ENCODE measurements around the gene SAP25. TPM values are rescaled to one million over a fixed set of nuclear protein-coding genes. Genes with fewer than 3 reads are reported as not detected.

Gene SAP25
- total and polyA plus RNA-seq, 9 donors, result 3.2 to 10.1 (median 6.8) TPM; not detected in 1

DNA sequence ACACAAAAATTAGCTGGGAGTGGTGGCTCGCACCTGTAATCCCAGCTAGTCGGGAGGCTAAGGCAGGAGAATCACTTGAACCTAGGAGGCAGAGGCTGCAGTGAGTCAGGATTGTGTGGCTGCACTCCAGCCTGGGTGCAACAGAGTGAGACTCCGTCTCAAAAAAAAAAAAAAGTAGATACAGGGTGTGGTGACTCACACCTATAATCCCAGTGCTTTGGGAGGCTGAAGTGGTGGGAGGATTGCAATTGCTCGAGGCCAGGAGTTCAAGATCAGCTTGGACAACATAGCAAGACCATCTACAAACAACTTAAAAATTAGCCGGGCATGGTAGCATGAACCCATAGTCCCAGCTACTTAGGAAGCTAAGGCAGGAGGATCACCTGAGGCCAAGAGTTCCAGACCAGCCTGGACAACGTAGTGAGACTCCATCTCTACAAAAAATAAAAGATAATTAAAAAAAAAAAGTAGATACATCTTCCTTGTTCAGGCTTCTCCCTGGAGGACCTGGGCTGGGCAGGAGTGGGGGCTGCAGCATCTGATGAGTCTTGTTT, 40.7 kb upstream of the SAP25 start:
- no peak for DNase-seq
- no peaks in the 10 kb centered on the region for H3K27me3 ChIP-seq
- peaks cover 6% of the 10 kb centered on the region for H3K4me1 ChIP-seq (ENCODE audit: insufficient read depth)
- H3K36me3 ChIP-seq, result no peaks in the 10 kb centered on the region
- no peak for TF ChIP-seq EP300 (IDR thresholded peaks at IDR 0.05)
- no peak for TF ChIP-seq POLR2A (IDR thresholded peaks at IDR 0.05)
- TF ChIP-seq, protein P1, sequence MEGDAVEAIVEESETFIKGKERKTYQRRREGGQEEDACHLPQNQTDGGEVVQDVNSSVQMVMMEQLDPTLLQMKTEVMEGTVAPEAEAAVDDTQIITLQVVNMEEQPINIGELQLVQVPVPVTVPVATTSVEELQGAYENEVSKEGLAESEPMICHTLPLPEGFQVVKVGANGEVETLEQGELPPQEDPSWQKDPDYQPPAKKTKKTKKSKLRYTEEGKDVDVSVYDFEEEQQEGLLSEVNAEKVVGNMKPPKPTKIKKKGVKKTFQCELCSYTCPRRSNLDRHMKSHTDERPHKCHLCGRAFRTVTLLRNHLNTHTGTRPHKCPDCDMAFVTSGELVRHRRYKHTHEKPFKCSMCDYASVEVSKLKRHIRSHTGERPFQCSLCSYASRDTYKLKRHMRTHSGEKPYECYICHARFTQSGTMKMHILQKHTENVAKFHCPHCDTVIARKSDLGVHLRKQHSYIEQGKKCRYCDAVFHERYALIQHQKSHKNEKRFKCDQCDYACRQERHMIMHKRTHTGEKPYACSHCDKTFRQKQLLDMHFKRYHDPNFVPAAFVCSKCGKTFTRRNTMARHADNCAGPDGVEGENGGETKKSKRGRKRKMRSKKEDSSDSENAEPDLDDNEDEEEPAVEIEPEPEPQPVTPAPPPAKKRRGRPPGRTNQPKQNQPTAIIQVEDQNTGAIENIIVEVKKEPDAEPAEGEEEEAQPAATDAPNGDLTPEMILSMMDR (IDR thresholded peaks at IDR 0.05), result no peak
- WGBS, 3 donors, result 77 to 92% (median 86%) methylated on average over 6 of the region's 6 CpGs
- intact Hi-C loops (cut with DNase I), result no loop called here
- H3K4me3 ChIP-seq, result no peak overlapping the region
- H3K9me3 ChIP-seq, result no peaks in the 10 kb centered on the region
- no peak overlapping the region for H3K27ac ChIP-seq

DNA sequence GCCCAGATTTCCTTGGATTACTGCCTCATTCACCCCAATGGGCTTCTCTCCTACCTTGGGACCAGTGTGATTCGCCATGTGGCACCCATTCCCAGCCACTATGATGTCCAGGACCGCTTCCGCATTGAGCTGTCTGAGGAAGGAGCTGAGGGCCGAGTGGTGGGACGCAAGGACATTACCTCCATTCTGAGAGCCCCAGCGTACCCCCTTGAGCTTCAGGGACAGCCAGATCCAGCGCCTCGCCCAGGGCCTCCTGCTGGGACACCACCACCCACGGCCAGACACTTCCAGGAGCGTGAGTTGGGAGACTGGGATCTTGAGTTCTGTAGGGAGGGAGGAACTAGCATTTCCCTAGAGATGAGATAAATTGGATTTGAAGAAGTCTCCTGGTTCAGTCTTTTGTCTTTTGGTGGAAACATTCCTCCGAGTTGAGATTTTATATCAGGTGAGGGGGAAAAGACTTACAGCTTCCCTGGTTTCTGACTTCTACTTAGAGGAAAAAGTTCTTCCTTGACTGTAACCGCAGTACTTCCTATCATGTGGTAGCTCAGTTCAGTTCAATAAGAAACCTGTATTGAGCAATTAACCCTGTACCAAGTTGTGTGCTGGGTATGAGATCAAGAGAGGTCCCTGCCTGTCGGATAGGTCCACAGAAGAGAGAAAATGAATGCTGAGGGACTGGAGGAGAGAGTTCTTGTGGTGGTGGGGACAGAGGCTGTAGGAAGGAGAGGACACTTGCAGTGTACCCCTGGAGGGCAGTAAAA, 39.9 kb upstream of the SAP25 start:
- WGBS, 3 donors, result 84 to 91% (median 90%) methylated on average over 13 of the region's 13 CpGs
- Histone ChIP-seq H3K27ac (peak overlapping the region; percentile 18 to 87), H3K9me3 (no peaks in the 10 kb centered on the region), H3K4me1 (ENCODE audit: insufficient read depth) (peaks cover 6% of the 10 kb centered on the region), H3K36me3 (no peaks in the 10 kb centered on the region), H3K27me3 (no peaks in the 10 kb centered on the region), H3K4me3 (no peak overlapping the region)
- TF ChIP-seq POLR2A (IDR thresholded peaks at IDR 0.05), result no peak
- TF ChIP-seq, protein P1 (IDR thresholded peaks at IDR 0.05), result no peak
- no peak for TF ChIP-seq EP300 (IDR thresholded peaks at IDR 0.05)
- intact Hi-C loops (cut with DNase I), result loop anchor here in 1 of 4 donors (2.0 kb wide), 2 partner anchors 27 to 63 kb away; partner anchors contain the start of genes FBXO24 and LRCH4
- peak in 1 of 5 donors; percentile 49 for DNase-seq

- Histone ChIP-seq H3K4me1 (ENCODE audit: insufficient read depth) (peaks cover 6% of the 10 kb centered on the region), H3K36me3 (no peaks in the 10 kb centered on the region), H3K27me3 (no peaks in the 10 kb centered on the region), H3K27ac (peak overlapping the region; percentile 18 to 87), H3K4me3 (peak overlapping the region; percentile 48), H3K9me3 (no peaks in the 10 kb centered on the region)
- DNase-seq, result no peak
- WGBS, 3 donors, result 1 to 4% (median 3%) methylated on average over 8 to 29 of the region's 29 CpGs
- no peak for TF ChIP-seq POLR2A (IDR thresholded peaks at IDR 0.05)
- TF ChIP-seq EP300 (IDR thresholded peaks at IDR 0.05), result no peak
- TF ChIP-seq, protein P1 (IDR thresholded peaks at IDR 0.05), result peak in 1 of 3 donors; percentile 5
- intact Hi-C loops (cut with DNase I), result loop anchor here in 1 of 4 donors (2.0 kb wide), 2 partner anchors 26 to 64 kb away; partner anchors contain the start of genes FBXO24 and LRCH4
Measured at GRCh38 chr7:100612730-100613390, 39.2 kb upstream of the SAP25 start.

DNA sequence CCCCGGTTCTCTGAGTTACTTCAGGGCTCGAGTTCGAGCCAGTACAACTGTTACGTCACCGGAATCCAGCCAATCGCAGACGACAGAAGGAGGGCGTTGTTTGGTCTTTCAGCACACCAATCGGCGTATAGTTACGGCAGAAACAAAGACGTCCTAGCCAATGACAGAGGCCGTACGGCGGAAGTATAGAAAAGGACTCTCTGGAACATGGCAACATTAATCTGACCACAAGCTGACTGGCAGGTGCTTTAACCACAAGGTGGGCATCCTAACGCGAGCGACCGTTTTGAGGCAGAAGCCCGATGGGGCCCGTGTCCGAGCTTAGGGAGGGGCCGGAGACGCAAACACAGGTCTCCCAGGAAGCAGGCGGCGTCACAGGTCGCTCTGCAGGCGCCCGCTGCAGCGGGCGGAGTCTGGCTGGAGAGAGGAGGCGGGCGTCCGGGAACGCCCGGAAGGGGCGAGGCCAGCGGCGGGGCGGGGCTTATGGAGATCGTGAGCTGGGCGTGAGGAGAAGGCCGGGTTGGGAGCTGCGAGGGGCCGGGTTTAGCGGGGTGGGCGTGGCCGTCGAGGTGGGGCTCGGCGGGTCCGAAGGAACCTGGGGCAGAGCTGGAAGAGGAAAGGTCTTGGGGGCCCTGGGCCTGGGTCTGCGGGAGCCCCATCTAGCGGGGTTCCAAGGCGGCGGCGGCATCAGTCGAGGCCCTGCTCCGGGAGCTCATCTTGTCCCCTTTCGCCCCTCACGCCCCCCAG, 38.5 kb upstream of the SAP25 start, which contains the start of gene MOSPD3:
Gene MOSPD3 (plus strand): TSS at position 558 of the 747 bp plus-strand sequence. CDS start 252 bp downstream, outside the sequence.
- DNase-seq, result peak; percentile 99 to 100 (median 99)
- no peaks in the 10 kb centered on the region for H3K9me3 ChIP-seq
- WGBS, 3 donors, result 0 to 1% (median 0%) methylated on average over 60 to 61 of the region's 61 CpGs
- peak within 1 kb of the TSS; percentile 25 to 87 for H3K27ac ChIP-seq
- peak within 1 kb of the TSS; percentile 48 for H3K4me3 ChIP-seq
- intact Hi-C loops (cut with DNase I), result loop anchor here in 1 of 4 donors (2.0 kb wide), 2 partner anchors 25 to 65 kb away; partner anchors contain the start of genes FBXO24 and LRCH4
- H3K4me1 ChIP-seq (ENCODE audit: insufficient read depth), result peaks cover 6% of the 10 kb centered on the region
- TF ChIP-seq EP300 (IDR thresholded peaks at IDR 0.05) (peak; percentile 86), POLR2A (IDR thresholded peaks at IDR 0.05) (peak; percentile 58)
- TF ChIP-seq, protein P1 (IDR thresholded peaks at IDR 0.05), result no peak
- H3K36me3 ChIP-seq, result no peaks in the 10 kb centered on the region
- no peaks in the 10 kb centered on the region for H3K27me3 ChIP-seq
